HG02623 (cell line): ENCODE data around the gene CEACAM16.
"Not testable (repeated sequence)": the region's sequence is repeated elsewhere in the genome, so short reads cannot be mapped to it uniquely, and the experiment has no call there.

Experiments
- ATAC-seq: cut with Tn5 transposase; IDR thresholded peaks from one replicate; pipeline ENCODE4 v1.9.1; 2021; ENCODE audit warnings: moderate library complexity; ENCODE audit not compliant: unreplicated experiment

Gene CEACAM16, protein sequence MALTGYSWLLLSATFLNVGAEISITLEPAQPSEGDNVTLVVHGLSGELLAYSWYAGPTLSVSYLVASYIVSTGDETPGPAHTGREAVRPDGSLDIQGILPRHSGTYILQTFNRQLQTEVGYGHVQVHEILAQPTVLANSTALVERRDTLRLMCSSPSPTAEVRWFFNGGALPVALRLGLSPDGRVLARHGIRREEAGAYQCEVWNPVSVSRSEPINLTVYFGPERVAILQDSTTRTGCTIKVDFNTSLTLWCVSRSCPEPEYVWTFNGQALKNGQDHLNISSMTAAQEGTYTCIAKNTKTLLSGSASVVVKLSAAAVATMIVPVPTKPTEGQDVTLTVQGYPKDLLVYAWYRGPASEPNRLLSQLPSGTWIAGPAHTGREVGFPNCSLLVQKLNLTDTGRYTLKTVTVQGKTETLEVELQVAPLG

DNA sequence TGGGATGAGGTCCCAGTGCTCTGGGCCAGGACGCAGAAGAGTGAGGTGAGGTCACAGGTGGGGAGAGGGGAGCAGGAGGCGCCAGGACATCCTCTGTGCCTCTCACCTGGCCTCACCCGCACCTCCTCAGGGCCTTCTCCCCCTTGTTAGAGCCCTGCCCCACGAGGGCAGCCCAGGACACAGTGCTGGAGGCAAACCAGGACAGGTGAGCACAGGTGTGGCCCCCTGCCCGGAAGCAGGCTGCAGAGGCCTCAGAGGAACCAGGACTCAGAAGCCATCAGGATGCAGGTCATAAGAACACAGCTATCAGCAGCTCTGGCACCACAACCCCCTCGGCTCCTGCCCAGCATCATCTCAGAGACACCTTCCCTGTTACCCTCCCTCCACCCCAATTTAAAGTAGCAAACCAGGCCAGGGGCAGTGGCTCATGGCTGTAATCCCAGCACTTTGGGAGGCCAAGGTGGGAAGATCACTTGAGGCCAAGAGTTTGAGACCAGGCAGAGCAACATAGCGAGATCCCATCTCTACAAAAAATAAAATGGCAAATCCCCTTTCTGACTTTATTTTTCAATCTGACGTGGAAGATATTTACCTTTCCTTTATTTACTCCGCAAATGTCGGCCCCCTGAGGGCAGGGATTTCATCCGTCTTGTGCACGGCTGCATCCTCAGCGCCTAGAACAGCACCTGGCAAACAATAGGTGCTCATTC is at the start of gene CEACAM16:
TSS of gene CEACAM16 (plus strand) at position 660 of the 710 bp plus-strand sequence. CDS start 2,306 bp downstream, outside the sequence.
- ATAC-seq = no peak

DNA sequence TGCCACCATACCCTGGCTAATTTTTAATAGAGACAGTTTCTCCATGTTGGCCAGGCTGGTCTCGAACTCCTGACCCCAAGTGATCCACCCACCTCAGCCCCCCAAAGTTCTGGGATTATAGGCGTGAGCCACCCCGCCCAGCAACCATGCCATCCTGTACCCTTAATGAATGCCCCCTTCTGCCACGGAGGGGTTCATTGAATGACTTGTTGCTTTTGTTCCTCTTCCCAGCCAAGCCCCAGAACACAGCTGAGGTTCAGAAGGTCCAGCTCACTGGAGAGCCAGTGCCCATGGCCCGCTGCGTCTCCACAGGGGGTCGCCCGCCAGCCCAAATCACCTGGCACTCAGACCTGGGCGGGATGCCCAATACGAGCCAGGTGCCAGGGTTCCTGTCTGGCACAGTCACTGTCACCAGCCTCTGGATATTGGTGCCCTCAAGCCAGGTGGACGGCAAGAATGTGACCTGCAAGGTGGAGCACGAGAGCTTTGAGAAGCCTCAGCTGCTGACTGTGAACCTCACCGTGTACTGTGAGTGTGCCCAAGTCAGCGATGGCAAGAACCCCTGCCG is 49.3 kb upstream of the CEACAM16 start:
- ATAC-seq = no peak

DNA sequence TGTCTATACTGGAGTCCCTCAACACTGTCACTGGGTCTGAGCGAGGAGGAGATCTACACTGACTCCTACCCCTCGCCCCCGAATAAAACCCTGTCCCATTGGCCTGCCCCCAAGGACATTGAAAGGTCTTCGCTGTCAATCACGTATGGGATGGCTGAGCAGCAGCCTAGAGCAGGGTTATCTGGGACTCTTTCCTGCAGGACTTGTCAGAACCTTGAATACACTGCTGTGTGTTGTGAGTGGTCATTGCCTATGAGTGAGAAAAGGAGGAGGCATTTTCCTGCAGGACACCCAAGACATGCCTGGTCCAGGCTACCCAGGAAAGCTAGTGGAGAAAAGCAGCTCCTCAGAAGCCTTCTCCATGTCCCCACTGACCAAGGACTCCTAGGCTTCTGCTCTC is 45.6 kb upstream of the CEACAM16 start:
- ATAC-seq = no peak

DNA sequence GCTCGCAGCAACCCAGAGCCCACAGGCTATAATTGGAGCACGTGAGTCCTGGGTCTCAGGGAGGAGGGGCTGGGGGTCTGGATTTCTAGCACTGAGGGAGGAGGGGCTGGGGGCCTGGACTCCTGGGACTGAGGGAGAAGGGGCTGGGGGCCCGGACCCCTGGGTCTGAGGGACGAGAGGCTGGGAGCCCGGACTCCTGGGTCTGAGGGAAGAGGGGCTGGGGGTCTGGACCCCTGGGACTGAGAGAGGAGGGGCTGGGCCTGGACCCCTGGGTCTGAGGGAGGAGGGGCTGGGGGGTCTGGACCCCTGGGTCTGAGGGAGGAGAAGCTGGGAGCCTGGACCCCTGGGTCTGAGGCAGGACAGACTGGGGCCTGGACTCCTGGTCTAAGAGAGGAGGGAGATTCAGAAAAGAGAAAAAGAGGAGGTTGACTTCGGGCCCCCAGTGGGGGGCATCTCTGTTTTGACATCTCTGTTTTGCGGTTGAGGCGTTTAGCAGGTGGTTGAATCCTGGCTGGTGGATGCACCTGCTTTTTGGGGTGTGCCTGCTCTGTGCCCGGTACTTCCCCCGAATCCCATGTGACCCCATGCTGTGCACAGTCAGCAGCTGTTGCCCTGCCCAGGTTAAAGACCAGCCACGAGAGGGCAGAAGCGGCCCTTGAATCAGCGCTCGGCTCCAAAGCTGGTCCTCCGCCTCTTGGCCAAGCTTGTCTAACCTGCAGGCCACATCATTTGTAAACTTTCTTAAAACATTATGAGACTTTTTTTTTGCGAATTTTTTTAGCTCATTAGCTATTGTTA is 44.8 kb upstream of the CEACAM16 start:
- ATAC-seq = peak; percentile 75

GRCh38 chr19:44657211-44657921 is 41.6 kb upstream of the CEACAM16 start:
- ATAC-seq = no peak

DNA sequence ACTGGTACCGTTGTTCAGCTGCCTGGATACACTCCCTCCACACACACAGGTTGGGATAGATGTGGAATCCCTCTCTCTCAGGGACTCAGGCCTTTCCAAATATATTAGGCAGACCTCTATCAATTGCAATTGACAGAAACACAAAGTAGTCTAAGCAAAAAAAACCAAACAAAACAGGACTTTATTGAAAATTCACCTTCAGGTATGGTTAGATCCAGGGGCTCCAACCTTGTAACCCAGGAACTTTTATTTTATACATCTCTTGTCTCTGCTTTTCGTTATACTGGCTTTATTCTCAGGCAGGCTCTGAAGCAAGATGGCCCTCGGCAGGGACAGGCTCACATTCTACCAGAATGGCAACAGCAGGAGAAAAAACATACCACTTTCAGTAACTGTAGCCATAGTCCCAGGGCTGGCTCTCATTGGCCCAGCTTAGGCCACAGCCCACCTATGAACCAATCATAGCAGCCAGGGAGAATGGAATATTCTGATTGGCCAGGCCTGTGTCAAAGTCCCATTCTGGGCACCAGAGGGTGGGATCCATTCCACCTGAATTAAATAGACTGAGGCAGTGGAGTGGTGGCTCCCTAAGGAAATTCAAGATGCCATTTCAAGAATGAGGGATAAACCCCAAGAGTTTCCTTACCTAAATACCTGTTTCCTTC is 40.8 kb upstream of the CEACAM16 start:
- no peak for ATAC-seq

- no peak for ATAC-seq
These were observed 38.9 kb upstream of the CEACAM16 start for GRCh38 chr19:44660081-44660480.

GRCh38 chr19:44661205-44661604 is 37.7 kb upstream of the CEACAM16 start:
- ATAC-seq = no peak

DNA sequence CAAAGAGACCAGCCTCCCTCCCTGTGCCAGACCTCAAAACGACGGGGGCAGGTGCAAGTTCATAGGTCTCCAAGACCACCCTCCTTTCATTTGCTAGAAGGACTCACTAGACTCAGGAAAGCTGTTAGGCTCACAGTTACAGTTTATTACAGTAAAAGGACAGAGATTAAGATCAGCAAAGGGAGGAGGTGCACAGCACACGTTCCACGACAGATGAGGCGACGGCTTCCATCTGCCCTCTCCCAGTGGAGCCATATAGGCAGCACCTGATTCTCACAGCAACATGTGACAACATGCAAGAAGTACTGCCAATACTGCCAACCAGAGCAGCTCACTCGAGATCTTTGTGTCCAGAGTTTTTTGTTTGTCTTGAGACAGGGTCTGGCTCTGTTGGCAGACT is 37.0 kb upstream of the CEACAM16 start:
- ATAC-seq = no peak

- ATAC-seq = no peak
These were observed 36.1 kb upstream of the CEACAM16 start for GRCh38 chr19:44662691-44663385.

- ATAC-seq = no peak
These were observed 35.0 kb upstream of the CEACAM16 start for GRCh38 chr19:44663996-44664395.

- ATAC-seq = no peak
These were observed 34.0 kb upstream of the CEACAM16 start for GRCh38 chr19:44664976-44665375.

- no peak for ATAC-seq
These were observed 31.9 kb upstream of the CEACAM16 start for GRCh38 chr19:44666852-44667556.

- ATAC-seq = no peak
These were observed 29.8 kb upstream of the CEACAM16 start for GRCh38 chr19:44668985-44669764.

GRCh38 chr19:44670027-44670426 is 28.9 kb upstream of the CEACAM16 start:
- ATAC-seq = not testable (repeated sequence)

- no peak for ATAC-seq
These were observed 27.6 kb upstream of the CEACAM16 start, which contains the start of gene CEACAM19 for GRCh38 chr19:44671400-44671799. Gene CEACAM19, plus strand, starts transcription at chr19:44671482. Its CDS starts 450 bp downstream, at chr19:44671932.

DNA sequence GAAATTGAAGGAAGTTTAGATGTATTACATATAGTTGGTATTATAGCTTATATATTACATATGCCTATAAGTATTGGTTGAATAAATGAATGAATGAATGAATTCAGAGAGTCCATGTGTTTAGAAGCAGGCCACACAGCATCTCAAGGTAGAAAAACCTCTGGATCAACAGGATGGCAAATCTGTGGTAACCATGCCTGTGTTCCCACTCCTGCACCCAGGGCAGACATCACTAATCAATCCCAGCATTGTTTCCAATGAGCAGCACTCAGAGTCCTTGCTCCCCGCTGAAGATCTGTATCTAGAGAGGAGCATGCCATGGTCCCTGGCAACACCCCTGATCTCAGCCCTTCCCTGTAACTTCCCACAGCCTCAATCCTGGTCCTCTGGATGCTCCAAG is 26.7 kb upstream of the CEACAM16 start:
- ATAC-seq = no peak

DNA sequence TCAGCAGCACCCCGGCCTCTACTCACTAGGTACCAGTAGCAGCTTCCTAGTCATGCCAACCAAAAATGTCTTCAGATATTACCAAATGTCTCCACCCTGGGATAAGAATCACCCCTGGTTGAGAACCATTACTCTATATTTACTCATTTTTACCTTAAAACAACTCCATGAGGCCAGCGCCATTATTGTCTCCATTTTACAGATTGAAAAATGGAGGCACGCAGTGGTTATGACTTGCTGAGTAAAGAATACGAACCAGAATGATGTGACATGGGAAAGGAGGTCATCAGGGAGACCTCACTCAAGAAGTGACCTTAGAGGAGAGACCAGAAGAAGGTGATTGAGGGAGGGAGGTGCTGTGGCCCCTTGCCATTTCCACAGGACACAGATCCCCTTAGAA is 25.4 kb upstream of the CEACAM16 start:
- ATAC-seq = no peak
